H7 (cell line): ENCODE measurements around the gene BMF. TPM values are rescaled to one million over a fixed set of nuclear protein-coding genes. Genes with fewer than 3 reads are reported as not detected.
"Not testable (repeated sequence)": the region's sequence is repeated elsewhere in the genome, so short reads cannot be mapped to it uniquely, and the experiment has no call there.

Experiments
- DNase-seq: peaks from one replicate; pipeline ENCODE4 v3.0.0; 2012
- H3K27me3 ChIP-seq: 2 replicates; pipeline ENCODE4 v1.6.0; 2011; ENCODE audit warnings: mild to moderate bottlenecking, low read length; ENCODE audit not compliant: control insufficient read depth, insufficient read depth
- H3K36me3 ChIP-seq: replicated peaks from 2 replicates; pipeline ENCODE4 v1.5.1; 2011; ENCODE audit warnings: low read length; ENCODE audit not compliant: control insufficient read depth, insufficient read depth
- H3K4me3 ChIP-seq: 2 replicates; pipeline ENCODE4 v1.5.1; 2011; ENCODE audit warnings: low read depth, mild to moderate bottlenecking, control low read depth, low read length, moderate library complexity; ENCODE audit not compliant: insufficient read depth
- total RNA-seq: library from RNA; depleted of rRNA; stranded (reverse); fragments of >200 nt; shearing (Covaris generic); gene quantifications from 2 replicates; pipeline ENCODE4 v1.2.3, GENCODE V29; 2014

BMF gene
- total RNA-seq, 1 experiment from 2014 or later = 12.4 TPM

DNA sequence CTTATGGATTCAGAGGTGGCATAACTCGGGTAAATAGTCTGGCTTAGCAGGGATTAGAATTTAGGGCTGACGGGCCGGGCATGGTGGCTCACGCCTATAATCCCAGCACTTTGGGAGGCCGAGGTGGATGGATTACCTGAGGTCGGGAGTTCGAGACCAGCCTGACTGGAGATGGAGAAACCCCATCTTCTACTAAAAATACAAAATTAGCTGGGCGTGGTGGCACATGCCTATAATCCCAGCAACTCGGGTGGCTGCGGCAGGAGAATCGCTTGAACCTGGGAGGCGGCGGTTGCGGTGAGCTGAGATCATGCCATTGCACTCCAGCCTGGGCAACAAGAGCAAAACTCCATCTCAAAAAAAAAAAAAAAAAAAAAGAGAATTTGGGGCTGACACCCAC lies 6.4 kb upstream of the BMF start:
- not testable (repeated sequence) for H3K27me3 ChIP-seq, DNase-seq

GRCh38 chr15:40114218-40114617 lies 5.5 kb upstream of the BMF start:
- no peak overlapping the region for H3K4me3 ChIP-seq
- no peak for DNase-seq
- H3K36me3 ChIP-seq = no peaks in the 10 kb centered on the region
- H3K27me3 ChIP-seq = no peaks in the 10 kb centered on the region

More for the DNA sequence above, 6.4 kb upstream of the BMF start:
- not testable (repeated sequence) for H3K36me3 ChIP-seq, H3K4me3 ChIP-seq

DNA sequence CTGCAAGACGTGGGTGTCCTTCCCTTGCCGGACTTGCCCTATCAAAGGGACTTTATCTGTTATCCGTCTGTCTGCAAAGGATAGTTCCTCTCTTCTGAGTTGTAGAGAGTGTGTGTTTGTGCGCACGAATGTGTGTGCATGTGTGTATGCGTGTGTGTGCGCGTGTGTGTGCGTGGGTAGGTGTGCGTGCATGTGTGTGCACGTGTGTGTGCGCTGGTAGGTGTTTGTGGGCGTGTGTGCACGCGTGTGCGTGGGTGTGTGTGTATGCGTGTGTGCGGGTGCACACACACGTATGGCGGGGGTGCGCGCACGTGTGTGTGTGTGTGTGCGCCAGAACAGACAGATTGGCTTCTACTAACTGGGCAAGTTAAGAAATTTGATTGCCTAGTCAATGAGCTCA lies 4.1 kb upstream of the BMF start:
- Histone ChIP-seq H3K4me3 (no peak overlapping the region), H3K27me3 (peaks cover 2% of the 10 kb centered on the region; the same call in 1 of the 2 replicates), H3K36me3 (no peaks in the 10 kb centered on the region)
- no peak for DNase-seq

GRCh38 chr15:40111888-40112287 lies 3.2 kb upstream of the BMF start:
- Histone ChIP-seq H3K27me3 (peaks cover 2% of the 10 kb centered on the region; the same call in 1 of the 2 replicates), H3K36me3 (no peaks in the 10 kb centered on the region), H3K4me3 (no peak overlapping the region)
- DNase-seq = peak; percentile 42

- DNase-seq = peak; percentile 32
- H3K4me3 ChIP-seq = no peak overlapping the region
- H3K36me3 ChIP-seq = no peaks in the 10 kb centered on the region
- H3K27me3 ChIP-seq = peaks cover 2% of the 10 kb centered on the region; the same call in 1 of the 2 replicates
Measured at GRCh38 chr15:40110866-40111550, 2.3 kb upstream of the BMF start.

GRCh38 chr15:40108061-40108854 lies 421 bp downstream of the BMF start:
- Histone ChIP-seq H3K4me3 (peak overlapping the region; percentile 77), H3K27me3 (peaks cover 2% of the 10 kb centered on the region; the same call in 1 of the 2 replicates), H3K36me3 (no peaks in the 10 kb centered on the region; the same call in none of the 2 replicates)
- peak; percentile 77 for DNase-seq

GRCh38 chr15:40106203-40107161 lies 2.2 kb downstream of the BMF start:
- H3K36me3 ChIP-seq = no peaks in the 10 kb centered on the region; the same call in none of the 2 replicates
- peaks cover 2% of the 10 kb centered on the region; the same call in 1 of the 2 replicates for H3K27me3 ChIP-seq
- DNase-seq = peak; percentile 93
- no peak overlapping the region for H3K4me3 ChIP-seq

DNA sequence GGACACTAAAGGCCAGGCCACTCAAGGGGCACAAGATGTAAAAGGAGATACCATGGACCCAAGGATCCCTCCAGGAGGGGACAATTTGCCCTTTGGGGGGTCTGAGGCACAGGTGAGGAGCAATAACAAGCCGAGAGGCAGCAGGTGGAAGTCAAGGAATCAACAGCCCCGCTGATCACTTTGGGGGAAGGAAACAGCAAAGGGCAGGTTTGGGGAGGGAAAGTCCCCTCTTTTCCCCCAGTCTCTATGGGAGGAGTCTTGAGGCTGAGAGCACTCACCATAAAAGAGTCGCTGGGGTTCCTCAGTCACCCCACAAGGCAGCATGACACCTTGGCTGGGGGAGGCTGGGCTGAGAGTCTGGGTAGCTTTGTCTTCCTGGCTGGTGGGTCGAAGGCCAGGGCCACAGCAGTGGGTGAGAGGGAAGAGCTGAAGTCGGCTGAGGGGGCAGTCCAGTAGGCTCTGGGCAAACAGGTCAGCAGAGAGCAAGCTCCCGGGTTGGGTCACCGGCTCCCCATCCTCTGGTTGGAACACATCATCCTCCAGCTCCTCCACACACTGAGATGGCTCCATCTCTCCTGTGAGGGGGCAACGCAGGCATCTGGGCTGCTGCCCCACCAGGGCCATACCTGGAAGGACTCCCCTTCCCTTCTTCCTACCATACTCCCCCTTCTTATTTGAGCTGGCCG lies 3.0 kb downstream of the BMF start:
- Histone ChIP-seq H3K4me3 (no peak overlapping the region), H3K27me3 (peaks cover 2% of the 10 kb centered on the region; the same call in 1 of the 2 replicates), H3K36me3 (no peaks in the 10 kb centered on the region; the same call in none of the 2 replicates)
- DNase-seq = peak; percentile 30

GRCh38 chr15:40104865-40105516 lies 3.7 kb downstream of the BMF start:
- Histone ChIP-seq H3K27me3 (peaks cover 2% of the 10 kb centered on the region; the same call in 1 of the 2 replicates), H3K36me3 (no peaks in the 10 kb centered on the region; the same call in none of the 2 replicates), H3K4me3 (no peak overlapping the region)
- DNase-seq = peak; percentile 90

- no peak for DNase-seq
- peaks cover 2% of the 10 kb centered on the region; the same call in 1 of the 2 replicates for H3K27me3 ChIP-seq
- no peaks in the 10 kb centered on the region; the same call in none of the 2 replicates for H3K36me3 ChIP-seq
- H3K4me3 ChIP-seq = no peak overlapping the region
Measured at GRCh38 chr15:40104296-40104864, 4.3 kb downstream of the BMF start.

GRCh38 chr15:40103864-40104271 lies 4.8 kb downstream of the BMF start:
- peaks cover 2% of the 10 kb centered on the region; the same call in 1 of the 2 replicates for H3K27me3 ChIP-seq
- no peak overlapping the region for H3K4me3 ChIP-seq
- DNase-seq = no peak

GRCh38 chr15:40102897-40103858 lies 5.5 kb downstream of the BMF start:
- peak; percentile 95 for DNase-seq
- peak overlapping the region; percentile 22; the same call in 1 of the 2 replicates for H3K4me3 ChIP-seq
- H3K27me3 ChIP-seq = peaks cover under 1% of the 10 kb centered on the region; the same call in 1 of the 2 replicates

More at GRCh38 chr15:40103864-40104271, 4.8 kb downstream of the BMF start:
- no peaks in the 10 kb centered on the region; the same call in none of the 2 replicates for H3K36me3 ChIP-seq

More at GRCh38 chr15:40102897-40103858, 5.5 kb downstream of the BMF start:
- no peaks in the 10 kb centered on the region; the same call in none of the 2 replicates for H3K36me3 ChIP-seq
